Measurements from ENCODE around the gene PTCH2. TPM values are rescaled to one million over a fixed set of nuclear protein-coding genes. Genes with fewer than 3 reads are reported as not detected.
A peak's percentile ranks its signal among the peaks of the same experiment; 100 is the strongest.

PTCH2 gene
- total RNA-seq, 2 experiments from 2014 or later = 0.13 to 0.97 TPM

- H3K36me3 Mint-ChIP-seq (ENCODE audit: low read depth) = peaks cover 36% of the 10 kb centered on the region
- ChIA-PET CTCF (interaction anchor here (1.0 kb wide), 1 partner anchor 507 kb away, joined by 3 read pairs; no protein-coding TSS in a partner anchor), POLR2A (interaction anchor here (0.7 kb wide), 1 partner anchor 33 kb away, joined by 3 read pairs; no protein-coding TSS in a partner anchor)
- H3K4me3 Mint-ChIP-seq = no peak overlapping the region
- no peak for DNase-seq
- peaks cover 17% of the 10 kb centered on the region for H3K4me1 Mint-ChIP-seq (ENCODE audit: low read depth)
- H3K27ac Mint-ChIP-seq = no peak overlapping the region
- no peaks in the 10 kb centered on the region for H3K9me3 Mint-ChIP-seq
- no peak for TF ChIP-seq CTCF (IDR thresholded peaks at IDR 0.05)
- intact Hi-C loops (cut with micrococcal nuclease) = no loop called here
- H3K27me3 Mint-ChIP-seq = no peaks in the 10 kb centered on the region
- ATAC-seq = no peak
Observed at GRCh38 chr1:44853201-44853600, 10.1 kb upstream of the PTCH2 start.

- intact Hi-C loops (cut with micrococcal nuclease) = no loop called here
- Mint-ChIP-seq H3K36me3 (ENCODE audit: low read depth) (peaks cover 26% of the 10 kb centered on the region), H3K9me3 (no peaks in the 10 kb centered on the region), H3K4me1 (ENCODE audit: low read depth) (peaks cover 17% of the 10 kb centered on the region), H3K4me3 (no peak overlapping the region), H3K27ac (no peak overlapping the region), H3K27me3 (no peaks in the 10 kb centered on the region)
- POLR2A ChIA-PET = no interaction called here
- no peak for DNase-seq
- no peak for TF ChIP-seq CTCF (IDR thresholded peaks at IDR 0.05)
- CTCF ChIA-PET = no interaction called here
- no peak for ATAC-seq
Observed at GRCh38 chr1:44851308-44851707, 8.3 kb upstream of the PTCH2 start.

- Mint-ChIP-seq H3K9me3 (no peaks in the 10 kb centered on the region), H3K36me3 (ENCODE audit: low read depth) (peaks cover 15% of the 10 kb centered on the region), H3K4me3 (no peak overlapping the region), H3K4me1 (ENCODE audit: low read depth) (peaks cover 17% of the 10 kb centered on the region), H3K27me3 (no peaks in the 10 kb centered on the region), H3K27ac (peak overlapping the region; percentile 28)
- POLR2A ChIA-PET = interaction anchor here (0.6 to 1.5 kb wide), 3 partner anchors 23 to 453 kb away, joined by 3 to 5 read pairs (median 3); partner anchors contain the start of gene RNU5D-1
- TF ChIP-seq CTCF (IDR thresholded peaks at IDR 0.05) = no peak
- intact Hi-C loops (cut with micrococcal nuclease) = no loop called here
- ATAC-seq (peak; percentile 76), DNase-seq (no peak)
- CTCF ChIA-PET = no interaction called here
Observed at GRCh38 chr1:44849575-44850132, 6.6 kb upstream of the PTCH2 start.

GRCh38 chr1:44848456-44849181 is 5.6 kb upstream of the PTCH2 start:
- peaks cover 17% of the 10 kb centered on the region for H3K4me1 Mint-ChIP-seq (ENCODE audit: low read depth)
- intact Hi-C loops (cut with micrococcal nuclease) = no loop called here
- H3K27ac Mint-ChIP-seq = no peak overlapping the region
- DNase-seq (no peak), ATAC-seq (no peak)
- H3K27me3 Mint-ChIP-seq = no peaks in the 10 kb centered on the region
- H3K4me3 Mint-ChIP-seq = no peak overlapping the region
- no peaks in the 10 kb centered on the region for H3K9me3 Mint-ChIP-seq
- CTCF ChIA-PET = interaction anchor here (0.6 to 1.2 kb wide), 2 partner anchors 12 to 16 kb away, joined by 3 read pairs; no protein-coding TSS in a partner anchor
- no peak for TF ChIP-seq CTCF (IDR thresholded peaks at IDR 0.05)
- POLR2A ChIA-PET = interaction anchor here (0.6 to 1.5 kb wide), 6 partner anchors 22 to 452 kb away, joined by 3 to 5 read pairs (median 3); partner anchors contain the start of genes EIF2B3 and RNU5D-1
- peaks cover 11% of the 10 kb centered on the region for H3K36me3 Mint-ChIP-seq (ENCODE audit: low read depth)

GRCh38 chr1:44847845-44848244 is 4.8 kb upstream of the PTCH2 start:
- peaks cover 6% of the 10 kb centered on the region for H3K36me3 Mint-ChIP-seq (ENCODE audit: low read depth)
- no peaks in the 10 kb centered on the region for H3K27me3 Mint-ChIP-seq
- H3K4me1 Mint-ChIP-seq (ENCODE audit: low read depth) = peaks cover 17% of the 10 kb centered on the region
- POLR2A ChIA-PET = interaction anchor here (1.2 to 1.3 kb wide), 2 partner anchors 28 to 29 kb away, joined by 3 read pairs; no protein-coding TSS in a partner anchor
- TF ChIP-seq CTCF (IDR thresholded peaks at IDR 0.05) = no peak
- H3K4me3 Mint-ChIP-seq = no peak overlapping the region
- ATAC-seq = no peak
- intact Hi-C loops (cut with micrococcal nuclease) = no loop called here
- CTCF ChIA-PET = interaction anchor here (1.2 kb wide), 1 partner anchor 13 kb away, joined by 3 read pairs; no protein-coding TSS in a partner anchor
- no peak for DNase-seq
- no peak overlapping the region for H3K27ac Mint-ChIP-seq
- no peaks in the 10 kb centered on the region for H3K9me3 Mint-ChIP-seq
